ENCODE data around the gene ELOVL1. TPM values are rescaled to one million over a fixed set of nuclear protein-coding genes. Genes with fewer than 3 reads are reported as not detected.

The ELOVL1 gene
- total RNA-seq, 2 donors from 2014 or later, result 24.4 to 28.3 TPM

GRCh38 chr1:43410571-43410970 is 42.8 kb upstream of the ELOVL1 start:
- no peak for DNase-seq
- Mint-ChIP-seq H3K36me3 (ENCODE audit: low read depth) (peaks cover 56% of the 10 kb centered on the region), H3K27ac (no peak overlapping the region), H3K9me3 (no peaks in the 10 kb centered on the region), H3K4me3 (no peak overlapping the region), H3K27me3 (ENCODE audit: insufficient read depth) (no peaks in the 10 kb centered on the region), H3K4me1 (no peaks in the 10 kb centered on the region)
- 96 to 100% methylated on average over 1 to 3 of the region's 3 CpGs for WGBS, 2 experiments (ENCODE audit: insufficient coverage in 1 of 2, insufficient read length in 1 of 2)
- H3K4me1 ChIP-seq (ENCODE audit: control insufficient read depth, insufficient read depth, low read length), result no peaks in the 10 kb centered on the region
- TF ChIP-seq CTCF (conservative IDR thresholded peaks at IDR 0.05), result no peak
- H3K27me3 ChIP-seq (ENCODE audit: control insufficient read depth, insufficient read depth, low read length, poor library complexity, severe bottlenecking), result no peaks in the 10 kb centered on the region
- no peak overlapping the region for H3K9ac ChIP-seq (ENCODE audit: extremely low read depth, low read length, poor library complexity, severe bottlenecking)
- H3K4me3 ChIP-seq (ENCODE audit: low read length), result no peak overlapping the region
- no peaks in the 10 kb centered on the region for H3K9me3 ChIP-seq (ENCODE audit: control insufficient read depth, low read length)
- no peak overlapping the region for H3K27ac ChIP-seq (ENCODE audit: low read depth, low read length)
- H3K36me3 ChIP-seq (ENCODE audit: control insufficient read depth, insufficient read depth, low read length), result peaks cover 36% of the 10 kb centered on the region

- no peak for DNase-seq
These were observed 38.0 kb upstream of the ELOVL1 start for GRCh38 chr1:43405876-43406234.

GRCh38 chr1:43405219-43405875 is 37.5 kb upstream of the ELOVL1 start:
- H3K4me3 ChIP-seq (ENCODE audit: low read length), result no peak overlapping the region
- peaks cover 5% of the 10 kb centered on the region for H3K4me1 ChIP-seq (ENCODE audit: control insufficient read depth, insufficient read depth, low read length)
- Mint-ChIP-seq H3K4me3 (no peak overlapping the region), H3K9me3 (no peaks in the 10 kb centered on the region), H3K36me3 (ENCODE audit: low read depth) (peaks cover 50% of the 10 kb centered on the region), H3K27ac (no peak overlapping the region), H3K4me1 (peaks cover 8% of the 10 kb centered on the region), H3K27me3 (ENCODE audit: insufficient read depth) (no peaks in the 10 kb centered on the region)
- H3K9ac ChIP-seq (ENCODE audit: extremely low read depth, low read length, poor library complexity, severe bottlenecking), result no peak overlapping the region
- no peaks in the 10 kb centered on the region for H3K27me3 ChIP-seq (ENCODE audit: control insufficient read depth, insufficient read depth, low read length, poor library complexity, severe bottlenecking)
- 97 to 100% methylated on average over 3 to 6 of the region's 6 CpGs for WGBS, 2 experiments (ENCODE audit: insufficient coverage in 1 of 2, insufficient read length in 1 of 2)
- no peak for DNase-seq
- TF ChIP-seq CTCF (conservative IDR thresholded peaks at IDR 0.05), result no peak
- H3K9me3 ChIP-seq (ENCODE audit: control insufficient read depth, low read length), result no peaks in the 10 kb centered on the region
- no peak overlapping the region for H3K27ac ChIP-seq (ENCODE audit: low read depth, low read length)
- H3K36me3 ChIP-seq (ENCODE audit: control insufficient read depth, insufficient read depth, low read length), result peaks cover 40% of the 10 kb centered on the region

More at GRCh38 chr1:43405876-43406234, 38.0 kb upstream of the ELOVL1 start:
- Mint-ChIP-seq H3K27me3 (ENCODE audit: insufficient read depth) (no peaks in the 10 kb centered on the region), H3K9me3 (no peaks in the 10 kb centered on the region), H3K36me3 (ENCODE audit: low read depth) (peaks cover 53% of the 10 kb centered on the region), H3K4me1 (peaks cover 8% of the 10 kb centered on the region), H3K4me3 (no peak overlapping the region), H3K27ac (no peak overlapping the region)
- H3K9me3 ChIP-seq (ENCODE audit: control insufficient read depth, low read length), result no peaks in the 10 kb centered on the region
- no peak overlapping the region for H3K27ac ChIP-seq (ENCODE audit: low read depth, low read length)
- WGBS, 2 experiments (ENCODE audit: insufficient coverage in 1 of 2, insufficient read length in 1 of 2), result 94 to 100% methylated on average over 2 of the region's 2 CpGs
- H3K36me3 ChIP-seq (ENCODE audit: control insufficient read depth, insufficient read depth, low read length), result peaks cover 44% of the 10 kb centered on the region
- no peak overlapping the region for H3K4me3 ChIP-seq (ENCODE audit: low read length)
- no peak overlapping the region for H3K9ac ChIP-seq (ENCODE audit: extremely low read depth, low read length, poor library complexity, severe bottlenecking)
- TF ChIP-seq CTCF (conservative IDR thresholded peaks at IDR 0.05), result no peak
- H3K27me3 ChIP-seq (ENCODE audit: control insufficient read depth, insufficient read depth, low read length, poor library complexity, severe bottlenecking), result no peaks in the 10 kb centered on the region
- peaks cover 5% of the 10 kb centered on the region for H3K4me1 ChIP-seq (ENCODE audit: control insufficient read depth, insufficient read depth, low read length)

Data from endodermal cell (in vitro differentiated cells).